Common myeloid progenitor, CD34-positive (primary cell): ENCODE data around the gene PHACTR3.

Source experiments
- CTCF ChIA-PET: fragments of 350-600 bp; sonication (Branson Sonifier 250); formaldehyde crosslinking; loops from one replicate; lab custom pipeline; 2021; ENCODE audit warnings: antibody characterized with exemption; lab: Charles Lee
- POLR2A ChIA-PET: fragments of 350-600 bp; sonication (Branson Sonifier 250); formaldehyde crosslinking; loops from one replicate; lab custom pipeline; 2021; ENCODE audit warnings: antibody characterized with exemption; lab: Charles Lee
- DNase-seq, 3 donors: peaks; one replicate each; pipeline versions ENCODE4 v3.0.0 to v3.0.0-alpha.2; 2013
- H3K27ac ChIP-seq, 2 experiments: 1 replicate in 1 of 2; 2 replicates in 1 of 2; pipeline ENCODE4 v1.7.0; 2013; ENCODE audit warnings: inconsistent platforms in 2 of 2, low read length in 2 of 2, mild to moderate bottlenecking in 2 of 2, low read depth in 1 of 2, moderate library complexity in 1 of 2; ENCODE audit not compliant: severe bottlenecking in 2 of 2, insufficient read depth in 1 of 2, poor library complexity in 1 of 2
- H3K27me3 ChIP-seq, 5 experiments: replicated peaks in 2 of 5; 1 replicate in 3 of 5; 2 replicates in 2 of 5; pipeline versions ENCODE4 v1.6.1 to v1.7.0; 2013; ENCODE audit warnings: low read length in 4 of 5, mild to moderate bottlenecking in 2 of 5, moderate library complexity in 2 of 5, inconsistent platforms in 1 of 5; ENCODE audit not compliant: insufficient read depth in 5 of 5, control insufficient read depth in 4 of 5
- H3K36me3 ChIP-seq, 4 experiments: 1 replicate in 2 of 4; 2 replicates in 2 of 4; pipeline versions ENCODE4 v1.6.1 to v1.7.0; 2013; ENCODE audit warnings: low read length in 3 of 4, control low read depth in 1 of 4, mild to moderate bottlenecking in 1 of 4; ENCODE audit not compliant: control insufficient read depth in 4 of 4, insufficient read depth in 4 of 4
- H3K4me1 ChIP-seq, 4 experiments: 1 replicate in 3 of 4; 2 replicates in 1 of 4; pipeline versions ENCODE4 v1.6.1 to v1.7.1; 2013; ENCODE audit warnings: low read length in 3 of 4, mild to moderate bottlenecking in 3 of 4, control low read depth in 1 of 4, inconsistent platforms in 1 of 4, moderate library complexity in 1 of 4; ENCODE audit not compliant: control insufficient read depth in 4 of 4, insufficient read depth in 4 of 4; ENCODE audit errors: control extremely low read depth in 1 of 4
- H3K4me3 ChIP-seq, 7 experiments: 1 replicate in 4 of 7; 2 replicates in 3 of 7; pipeline versions ENCODE4 v1.5.1 to v1.7.0; 2013; ENCODE audit warnings: mild to moderate bottlenecking in 7 of 7, low read length in 6 of 7, moderate library complexity in 6 of 7, inconsistent platforms in 2 of 7, low read depth in 2 of 7, control low read depth in 1 of 7; ENCODE audit not compliant: insufficient read depth in 4 of 7, control insufficient read depth in 1 of 7; ENCODE audit errors: extremely low read depth in 1 of 7
- H3K9me3 ChIP-seq, 5 experiments: 1 replicate in 4 of 5; 2 replicates in 1 of 5; pipeline versions ENCODE4 v1.6.1 to v1.7.1; 2013; ENCODE audit warnings: low read length in 4 of 5, mild to moderate bottlenecking in 2 of 5, inconsistent platforms in 1 of 5, low read depth in 1 of 5, moderate library complexity in 1 of 5; ENCODE audit not compliant: control insufficient read depth in 4 of 5, insufficient read depth in 2 of 5; ENCODE audit errors: control extremely low read depth in 1 of 5
- WGBS: methylation state at CpG from one replicate; pipeline ENCODE4 v1.1.5; 2013; ENCODE audit not compliant: insufficient coverage; 5-methylcytosine and 5-hydroxymethylcytosine counted together

The PHACTR3 gene

DNA sequence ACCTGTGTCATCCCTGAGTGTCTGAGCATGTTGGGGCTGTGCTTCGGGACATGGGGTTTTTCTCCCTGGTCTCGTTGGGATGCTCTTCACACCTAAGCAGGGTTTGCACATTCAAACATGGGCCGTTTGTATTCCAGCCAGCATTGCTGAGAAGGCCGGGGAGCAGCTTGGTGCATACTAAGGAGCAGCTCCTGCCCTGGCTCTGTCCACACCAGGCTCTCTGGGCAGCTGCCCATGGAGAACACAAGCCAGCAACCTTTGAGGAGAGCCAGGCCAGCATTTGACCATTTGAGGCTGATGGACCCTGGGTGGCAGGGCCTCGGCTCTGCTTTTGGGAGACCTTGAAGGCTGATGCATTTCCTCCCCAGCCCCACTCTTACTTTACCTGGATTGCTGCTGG, 92.1 kb downstream of the PHACTR3 start:
- no peak overlapping the region for H3K4me3 ChIP-seq
- H3K36me3 ChIP-seq, result no peaks in the 10 kb centered on the region
- WGBS, result 94% methylated on average over 5 of the region's 5 CpGs
- H3K9me3 ChIP-seq, result peaks cover 0 to 4% (median 0%) of the 10 kb centered on the region in 5 experiments
- H3K4me1 ChIP-seq, result no peaks in the 10 kb centered on the region
- ChIA-PET CTCF (no interaction called here), POLR2A (no interaction called here)
- no peak overlapping the region for H3K27ac ChIP-seq
- DNase-seq, result no peak
- H3K27me3 ChIP-seq, result peaks cover 1 to 27% (median 12%) of the 10 kb centered on the region in 5 experiments

DNA sequence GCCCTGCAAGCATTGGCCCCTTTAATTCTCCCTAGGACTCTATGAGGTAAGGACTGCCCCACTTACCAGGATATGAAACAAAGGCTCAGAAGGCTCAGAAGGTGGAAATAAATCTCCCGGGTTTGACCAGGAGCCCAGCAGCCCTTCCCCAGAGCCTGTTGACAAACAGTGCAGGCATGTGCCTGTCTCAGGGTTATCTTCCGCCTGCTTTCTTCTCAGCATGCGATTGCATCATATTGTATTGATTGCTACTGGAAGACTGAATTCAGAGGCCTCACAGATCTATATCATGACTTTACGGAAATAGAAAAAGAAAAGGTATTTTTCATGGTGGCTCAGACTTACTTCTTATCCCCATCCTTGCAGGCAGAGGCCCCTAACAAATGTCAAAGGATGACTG, 92.7 kb downstream of the PHACTR3 start:
- Histone ChIP-seq H3K36me3 (no peaks in the 10 kb centered on the region), H3K27ac (no peak overlapping the region), H3K9me3 (peaks cover 0 to 2% (median 0%) of the 10 kb centered on the region in 5 experiments), H3K4me3 (no peak overlapping the region), H3K4me1 (no peaks in the 10 kb centered on the region), H3K27me3 (peaks cover 1 to 27% (median 12%) of the 10 kb centered on the region in 5 experiments)
- ChIA-PET POLR2A (no interaction called here), CTCF (no interaction called here)
- WGBS, result 89% methylated on average over 4 of the region's 4 CpGs
- no peak for DNase-seq

DNA sequence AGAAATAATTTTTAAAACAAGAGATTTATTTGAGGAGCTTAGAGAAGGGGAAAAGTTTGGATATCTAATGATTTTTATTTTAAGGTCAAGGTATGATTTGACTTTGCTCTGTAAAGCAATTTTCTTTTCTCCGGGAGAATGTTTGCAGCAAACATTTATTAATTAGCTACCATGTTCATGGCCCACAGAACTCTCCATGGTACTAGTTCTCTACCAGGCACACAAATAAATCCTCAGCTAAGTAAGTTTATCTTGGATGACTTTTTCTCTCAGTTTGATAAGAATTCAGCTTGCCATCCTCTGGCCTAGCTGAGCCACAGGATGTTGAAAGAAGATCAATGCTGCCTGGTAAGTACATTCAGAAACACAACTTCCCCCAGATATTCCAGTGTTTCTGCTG, 94.3 kb downstream of the PHACTR3 start:
- H3K27ac ChIP-seq, result no peak overlapping the region
- no peaks in the 10 kb centered on the region for H3K4me1 ChIP-seq
- no peak for DNase-seq
- H3K9me3 ChIP-seq, result no peaks in the 10 kb centered on the region
- H3K27me3 ChIP-seq, result peaks cover 1 to 35% (median 5%) of the 10 kb centered on the region in 5 experiments
- ChIA-PET CTCF (no interaction called here), POLR2A (no interaction called here)
- WGBS, result no CpG with 5 or more reads among the region's 1 CpG
- no peaks in the 10 kb centered on the region for H3K36me3 ChIP-seq
- H3K4me3 ChIP-seq, result no peak overlapping the region

DNA sequence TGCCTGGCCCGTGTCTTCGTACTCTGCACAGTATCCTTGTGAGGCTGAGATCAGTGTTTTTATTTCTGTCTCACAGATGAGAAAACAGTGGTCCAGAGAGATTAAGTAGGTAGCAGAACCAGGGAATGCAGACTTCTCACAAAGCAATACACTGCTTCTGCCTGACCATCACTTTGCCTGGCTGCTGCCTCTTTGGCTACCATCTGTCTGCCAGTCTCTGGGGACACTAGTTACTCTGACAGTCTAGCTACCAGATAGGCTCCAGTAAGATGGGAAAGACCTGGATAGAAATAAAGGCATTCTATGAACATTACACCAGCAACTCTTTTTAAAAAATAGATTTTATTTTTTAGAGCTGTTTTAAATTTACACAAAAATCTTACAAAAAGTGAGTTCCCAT, 96.9 kb downstream of the PHACTR3 start:
- POLR2A ChIA-PET, result no interaction called here

DNA sequence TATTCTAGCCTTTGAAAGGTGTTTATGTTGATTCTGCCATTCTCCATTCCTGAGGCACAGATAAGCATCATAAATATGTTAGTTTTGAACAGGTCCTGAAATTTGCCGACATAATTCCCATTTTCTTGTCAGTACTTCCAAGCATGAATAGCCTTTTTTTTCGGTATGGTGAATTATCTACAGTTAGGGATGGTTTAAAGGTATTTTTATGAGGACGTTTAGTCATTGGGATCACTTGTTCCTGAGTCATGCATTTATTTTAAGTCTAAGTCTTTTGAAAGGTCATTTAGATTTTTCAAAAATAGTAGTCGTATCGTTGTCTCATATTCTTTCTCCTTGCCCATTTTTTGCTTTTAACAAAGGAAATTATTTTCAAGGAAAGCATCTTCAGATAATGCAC, 98.7 kb downstream of the PHACTR3 start:
- WGBS, result no CpG with 5 or more reads among the region's 5 CpGs
- H3K36me3 ChIP-seq, result no peaks in the 10 kb centered on the region
- H3K27ac ChIP-seq, result no peak overlapping the region
- no peaks in the 10 kb centered on the region for H3K4me1 ChIP-seq
- H3K9me3 ChIP-seq, result no peaks in the 10 kb centered on the region
- H3K27me3 ChIP-seq, result peaks cover 0 to 38% (median 3%) of the 10 kb centered on the region in 5 experiments
- ChIA-PET POLR2A (no interaction called here), CTCF (no interaction called here)
- H3K4me3 ChIP-seq, result no peak overlapping the region
- DNase-seq, result no peak

More for the DNA sequence above, 96.9 kb downstream of the PHACTR3 start:
- DNase-seq, result no peak
- Histone ChIP-seq H3K36me3 (no peaks in the 10 kb centered on the region), H3K4me3 (no peak overlapping the region), H3K4me1 (no peaks in the 10 kb centered on the region), H3K27ac (no peak overlapping the region), H3K9me3 (no peaks in the 10 kb centered on the region), H3K27me3 (peaks cover 1 to 37% (median 6%) of the 10 kb centered on the region in 5 experiments)
- WGBS, result 100% methylated on average over 1 of the region's 2 CpGs
- CTCF ChIA-PET, result no interaction called here

DNA sequence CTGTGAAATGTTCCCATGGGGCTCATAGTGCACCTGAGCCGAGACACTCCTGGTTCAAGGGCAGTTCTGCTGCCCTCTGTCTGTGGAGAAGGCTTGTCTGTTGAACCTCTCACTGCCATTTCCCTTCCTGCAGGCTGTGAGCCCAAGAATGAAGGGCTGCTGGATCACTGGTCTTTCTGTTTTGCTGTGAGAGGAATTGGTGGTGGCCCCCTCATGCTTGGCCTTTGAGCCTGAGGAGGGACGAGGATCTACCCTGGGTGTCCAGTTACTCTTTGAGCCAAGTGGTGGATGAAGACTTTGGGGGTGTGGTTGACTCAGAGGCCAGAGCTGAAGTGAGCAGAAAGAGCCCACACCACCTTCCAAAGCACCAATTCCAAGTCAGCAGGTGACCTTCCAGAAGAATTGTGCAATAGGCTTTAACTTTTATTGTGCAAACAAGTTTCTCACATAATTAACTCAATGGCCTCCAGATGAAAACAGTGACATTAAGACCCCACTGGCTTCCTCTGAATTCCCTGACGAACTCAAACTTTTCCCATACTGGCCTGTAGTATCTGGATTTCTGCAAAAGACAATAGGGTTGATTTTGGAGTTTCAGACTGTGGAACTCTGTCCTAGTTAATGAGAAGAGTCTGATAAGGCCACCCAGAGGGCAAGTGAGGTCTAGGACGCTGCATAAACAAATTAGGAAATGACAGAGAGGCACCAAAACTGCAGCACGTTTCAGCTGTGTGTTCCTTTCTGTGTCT, 101.5 kb downstream of the PHACTR3 start:
- H3K27me3 ChIP-seq, result peaks cover 0 to 38% (median 5%) of the 10 kb centered on the region in 5 experiments

DNA sequence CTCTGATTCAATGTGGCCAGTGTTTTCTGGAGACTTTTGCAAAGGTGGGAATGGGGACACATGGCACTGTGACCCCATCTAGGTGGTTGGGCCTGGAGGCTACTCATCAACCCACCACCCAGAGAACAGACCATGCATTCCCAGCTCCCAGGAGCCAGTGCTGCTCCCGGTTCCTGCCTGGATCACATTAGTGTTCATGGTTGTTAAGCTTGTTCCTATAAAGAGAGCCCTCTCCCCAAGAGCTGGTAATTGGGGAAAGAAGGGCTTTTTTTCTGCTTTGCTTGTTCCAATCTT, 102.0 kb downstream of the PHACTR3 start:
- Histone ChIP-seq H3K4me1 (no peaks in the 10 kb centered on the region), H3K27me3 (peaks cover 0 to 38% (median 5%) of the 10 kb centered on the region in 5 experiments), H3K27ac (no peak overlapping the region), H3K9me3 (no peaks in the 10 kb centered on the region), H3K4me3 (no peak overlapping the region), H3K36me3 (no peaks in the 10 kb centered on the region)
- WGBS, result no CpG with 5 or more reads among the region's 1 CpG
- POLR2A ChIA-PET, result no interaction called here
- CTCF ChIA-PET, result no interaction called here
- no peak for DNase-seq

More for the DNA sequence above, 101.5 kb downstream of the PHACTR3 start:
- H3K36me3 ChIP-seq, result no peaks in the 10 kb centered on the region
- no peaks in the 10 kb centered on the region for H3K4me1 ChIP-seq
- no peak overlapping the region for H3K4me3 ChIP-seq
- ChIA-PET CTCF (no interaction called here), POLR2A (no interaction called here)
- no peak for DNase-seq
- WGBS, result 39% methylated on average over 3 of the region's 5 CpGs
- H3K27ac ChIP-seq, result no peak overlapping the region
- H3K9me3 ChIP-seq, result no peaks in the 10 kb centered on the region
